GM23338 (cell line): Measurements from ENCODE around the gene PTGR3. TPM values are rescaled to one million over a fixed set of nuclear protein-coding genes. Genes with fewer than 3 reads are reported as not detected.

Source experiments
- ATAC-seq: fragments of 200-7000 bp; cut with Tn5 transposase; 3 replicates; pipeline ENCODE4 v1.9.1; 2020
- DNase-seq: peaks from one replicate; pipeline ENCODE4 v3.0.0-alpha.2; 2015; ENCODE audit warnings: low spot score
- H2AFZ ChIP-seq: fragments of 200-600 bp; sonication (generic); 2 replicates; pipeline ENCODE4 v1.8.0; 2016; ENCODE audit warnings: antibody characterized with exemption, mild to moderate bottlenecking, moderate library complexity
- H3F3A ChIP-seq: fragments of 200-600 bp; sonication (generic); replicated peaks from 2 replicates; pipeline ENCODE4 v1.8.0; 2017; ENCODE audit warnings: antibody characterized with exemption, mixed run types, low read depth
- H3K27ac ChIP-seq: fragments of 200-600 bp; sonication (generic); 2 replicates; pipeline ENCODE4 v1.6.1; 2016; ENCODE audit warnings: low read depth
- H3K27me3 ChIP-seq: fragments of 200-600 bp; sonication (generic); 2 replicates; pipeline ENCODE4 v1.8.0; 2016; ENCODE audit warnings: mild to moderate bottlenecking, mixed run types, moderate library complexity; ENCODE audit not compliant: insufficient read depth
- H3K36me3 ChIP-seq: fragments of 200-600 bp; sonication (generic); 2 replicates; pipeline ENCODE4 v1.8.0; 2016; ENCODE audit warnings: mild to moderate bottlenecking; ENCODE audit not compliant: insufficient read depth
- H3K4me1 ChIP-seq: fragments of 200-600 bp; sonication (generic); 2 replicates; pipeline ENCODE4 v1.8.0; 2016; ENCODE audit warnings: mild to moderate bottlenecking, moderate library complexity; ENCODE audit not compliant: insufficient read depth
- H3K4me2 ChIP-seq: fragments of 200-600 bp; sonication (generic); 2 replicates; pipeline ENCODE4 v1.7.1; 2017; ENCODE audit warnings: mixed run types
- H3K4me3 ChIP-seq: fragments of 200-600 bp; sonication (generic); 2 replicates; pipeline ENCODE4 v1.6.1; 2016; ENCODE audit warnings: mixed run types
- H3K79me2 ChIP-seq: fragments of 200-600 bp; sonication (generic); replicated peaks from 2 replicates; pipeline ENCODE4 v1.8.0; 2017; ENCODE audit warnings: mild to moderate bottlenecking; ENCODE audit not compliant: insufficient read depth
- H3K9me2 ChIP-seq: fragments of 200-600 bp; sonication (generic); 2 replicates; pipeline ENCODE4 v1.8.0; 2017; ENCODE audit not compliant: insufficient read depth
- H4K20me1 ChIP-seq: fragments of 200-600 bp; sonication (generic); replicated peaks from 2 replicates; pipeline ENCODE4 v1.8.0; 2017; ENCODE audit warnings: mild to moderate bottlenecking; ENCODE audit not compliant: insufficient read depth
- H3K27ac Mint-ChIP-seq: 2 replicates; pipeline ENCODE4 v1.8.0; 2020; ENCODE audit warnings: inconsistent platforms, mild to moderate bottlenecking, moderate library complexity, mixed read lengths
- H3K27me3 Mint-ChIP-seq: 3 replicates; pipeline ENCODE4 v1.8.0; 2022; ENCODE audit warnings: low read depth, mild to moderate bottlenecking, moderate library complexity, mixed read lengths, inconsistent platforms; ENCODE audit not compliant: insufficient read depth, poor library complexity
- H3K36me3 Mint-ChIP-seq: 3 replicates; pipeline ENCODE4 v1.8.0; 2021; ENCODE audit warnings: low read depth, mild to moderate bottlenecking, inconsistent platforms, moderate library complexity, mixed read lengths
- H3K4me1 Mint-ChIP-seq: 3 replicates; pipeline ENCODE4 v1.8.0; 2020; ENCODE audit warnings: mild to moderate bottlenecking, inconsistent platforms, mixed read lengths
- H3K4me3 Mint-ChIP-seq: 3 replicates; pipeline ENCODE4 v1.8.0; 2021; ENCODE audit warnings: moderate library complexity, mild to moderate bottlenecking, inconsistent platforms, mixed read lengths
- H3K9me3 Mint-ChIP-seq: 3 replicates; pipeline ENCODE4 v1.8.0; 2020; ENCODE audit warnings: moderate library complexity, mild to moderate bottlenecking, inconsistent platforms, mixed read lengths
- CTCF ChIP-seq, 2 experiments: fragments of 200-600 bp in 1 of 2; sonication (generic) in 1 of 2; conservative IDR thresholded peaks; 2 replicates each; pipeline versions ENCODE4 v1.5.1 to v1.6.1; 2016 to 2017; ENCODE audit warnings: antibody characterized with exemption in 2 of 2, low read depth in 2 of 2, mild to moderate bottlenecking in 2 of 2, moderate library complexity in 1 of 2
- ETS1 ChIP-seq: IDR thresholded peaks from 2 replicates; pipeline ENCODE4 v1.6.1; 2016; ENCODE audit warnings: antibody characterized with exemption
- EZH2phosphoT487 ChIP-seq: fragments of 200-600 bp; sonication (generic); IDR thresholded peaks from one replicate; pipeline ENCODE4 v1.8.1; 2018; ENCODE audit warnings: antibody characterized with exemption; ENCODE audit not compliant: unreplicated experiment
- REST ChIP-seq: IDR thresholded peaks from one replicate; pipeline ENCODE4 v1.6.1; 2018; ENCODE audit warnings: antibody characterized with exemption; ENCODE audit not compliant: unreplicated experiment
- polyA plus RNA-seq: library from polyadenylated mRNA; unstranded; fragments of >200 nt; fragmentation: Nextera tagmentation; extraction: Ambion mirVana; gene quantifications from 2 replicates; pipeline ENCODE4 v1.2.1, GENCODE V29; 2016
- total RNA-seq: library from RNA; depleted of rRNA; stranded (reverse); fragments of >200 nt; shearing (Covaris generic); gene quantifications from 2 replicates; pipeline ENCODE4 v1.2.3, GENCODE V29; 2014

PTGR3 gene
- total and polyA plus RNA-seq, 2 experiments from 2014 or later: 0.84 to 1.5 TPM

- H3K79me2 ChIP-seq: no peaks in the 10 kb centered on the region
- H3K4me2 ChIP-seq: no peak overlapping the region
- Mint-ChIP-seq H3K27ac (no peak overlapping the region), H3K4me3 (no peak overlapping the region), H3K4me1 (peaks cover 15% of the 10 kb centered on the region), H3K27me3 (peaks cover 5% of the 10 kb centered on the region), H3K36me3 (no peaks in the 10 kb centered on the region), H3K9me3 (no peaks in the 10 kb centered on the region)
- H3K9me2 ChIP-seq: no peaks in the 10 kb centered on the region
- no peaks in the 10 kb centered on the region for H3K36me3 ChIP-seq
- no peak overlapping the region for H3K4me3 ChIP-seq
- no peaks in the 10 kb centered on the region for H3F3A ChIP-seq
- TF ChIP-seq ETS1 (no peak), CTCF (conservative IDR thresholded peaks at IDR 0.05; ENCODE audit: low read depth in 2 of 2) (peak in 1 of 2 experiments; percentile 25; a peak in 1 of 4 replicates)
- peak; percentile 19 for DNase-seq
- H2AFZ ChIP-seq: no peak overlapping the region
- no peak overlapping the region for H3K27ac ChIP-seq
- no peak; the same call in 2 of the 3 replicates for ATAC-seq
- no peaks in the 10 kb centered on the region for H4K20me1 ChIP-seq
- H3K4me1 ChIP-seq: no peaks in the 10 kb centered on the region
- no peaks in the 10 kb centered on the region for H3K27me3 ChIP-seq
These were observed 38.0 kb downstream of the PTGR3 start for GRCh38 chr18:75170916-75171315.

DNA sequence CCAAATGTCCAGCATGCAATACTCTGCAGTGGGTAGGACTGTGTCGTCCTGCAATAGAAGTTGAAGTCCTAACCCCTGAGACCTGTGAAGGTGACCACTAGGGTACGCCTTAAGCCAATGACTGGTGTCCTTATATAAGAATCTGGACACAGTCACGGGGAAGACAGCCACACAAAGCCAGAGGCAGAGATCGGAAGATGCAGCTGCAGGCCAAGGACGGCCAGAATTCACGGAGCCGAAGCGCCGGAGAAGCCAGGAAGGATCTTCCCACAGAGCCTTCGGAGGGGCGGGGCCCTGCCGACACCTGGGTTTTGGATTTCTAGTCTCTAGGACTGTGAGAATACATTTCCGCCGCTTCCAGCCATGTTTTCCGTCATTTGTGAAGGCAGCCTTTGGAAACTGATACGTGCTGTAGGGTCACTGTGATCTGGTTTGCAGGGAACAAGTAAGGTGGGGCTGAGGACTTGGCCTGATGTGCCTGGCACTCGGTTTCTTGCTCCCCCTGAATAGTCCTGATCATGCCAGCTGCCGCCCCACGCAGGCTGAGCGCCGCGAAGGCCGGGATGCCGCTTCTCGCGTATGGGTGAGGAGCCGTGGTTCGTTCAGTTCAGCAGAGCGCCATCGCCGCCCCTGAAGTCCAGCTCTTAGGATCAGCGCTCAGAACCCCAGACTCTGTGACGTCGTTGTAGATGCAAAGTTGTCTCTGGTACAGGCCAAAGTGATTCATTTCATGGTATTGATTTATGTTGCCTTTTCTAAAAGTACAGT, 38.7 kb downstream of the PTGR3 start:
- H3K36me3 ChIP-seq: no peaks in the 10 kb centered on the region
- H3K79me2 ChIP-seq: no peaks in the 10 kb centered on the region
- H3K27ac ChIP-seq: no peak overlapping the region
- Mint-ChIP-seq H3K4me1 (peaks cover 15% of the 10 kb centered on the region), H3K4me3 (no peak overlapping the region), H3K27ac (0 out of 2 replicates have a peak overlapping the region, but pooled peaks have one; percentile 42), H3K36me3 (no peaks in the 10 kb centered on the region), H3K27me3 (peaks cover 5% of the 10 kb centered on the region), H3K9me3 (no peaks in the 10 kb centered on the region)
- DNase-seq (peak; percentile 21), ATAC-seq (peak; percentile 24)
- no peak overlapping the region for H2AFZ ChIP-seq
- no peaks in the 10 kb centered on the region for H3F3A ChIP-seq
- H3K27me3 ChIP-seq: no peaks in the 10 kb centered on the region
- H3K9me2 ChIP-seq: no peaks in the 10 kb centered on the region
- H4K20me1 ChIP-seq: no peaks in the 10 kb centered on the region
- H3K4me3 ChIP-seq: no peak overlapping the region
- H3K4me2 ChIP-seq: no peak overlapping the region
- H3K4me1 ChIP-seq: no peaks in the 10 kb centered on the region
- no peak for TF ChIP-seq REST
- TF ChIP-seq CTCF (conservative IDR thresholded peaks at IDR 0.05; ENCODE audit: low read depth in 2 of 2): peak; percentile 12 to 30; a peak in 1 of 4 replicates
- TF ChIP-seq EZH2phosphoT487: no peak
